ENCODE data around the gene PDPN. TPM values are rescaled to one million over a fixed set of nuclear protein-coding genes. Genes with fewer than 3 reads are reported as not detected.

PDPN gene
- polyA plus RNA-seq, 1 donor (not counting 4 experiments of a cell fraction or from before 2014, with no cell fraction given), result 29.9 TPM

- no peaks in the 10 kb centered on the region for H3K27me3 ChIP-seq (ENCODE audit: control insufficient read depth, extremely low read depth, insufficient read depth, low read length)
- no peak for DNase-seq (ENCODE audit: low read depth, low spot score)
- no peaks in the 10 kb centered on the region for H3K9me1 ChIP-seq (ENCODE audit: control insufficient read depth, extremely low read depth, insufficient read depth, low read length)
- peak overlapping the region; percentile 5 for H3K27ac ChIP-seq (ENCODE audit: control insufficient read depth, insufficient read depth, low read length)
- H3K4me2 ChIP-seq (ENCODE audit: control insufficient read depth, extremely low read depth, insufficient read depth, low read depth, low read length), result no peak overlapping the region
- no peak overlapping the region for H2AFZ ChIP-seq (ENCODE audit: control insufficient read depth, low read length)
- FAIRE-seq, result no peak
- H3K4me3 ChIP-seq (ENCODE audit: control insufficient read depth in 2 of 3, extremely low read depth in 1 of 3, insufficient read depth in 2 of 3, low read depth in 1 of 3, low read length in 3 of 3), result no peak overlapping the region
- peaks cover 9 to 15% of the 10 kb centered on the region in 2 experiments for H3K36me3 ChIP-seq (ENCODE audit: control insufficient read depth in 2 of 2, extremely low read depth in 1 of 2, insufficient read depth in 2 of 2, low read length in 2 of 2)
- TF ChIP-seq CTCF (optimal IDR thresholded peaks at IDR 0.05 in 1 of 3, IDR thresholded peaks at IDR 0.05 in 1 of 3, conservative IDR thresholded peaks at IDR 0.05 in 1 of 3; ENCODE audit: extremely low read depth in 1 of 3, insufficient read depth in 2 of 3, low read length in 3 of 3), result no peak
- TF ChIP-seq EZH2 (IDR thresholded peaks at IDR 0.05; ENCODE audit: low read length), result no peak
- H3K4me1 ChIP-seq (ENCODE audit: control insufficient read depth, extremely low read depth, insufficient read depth, low read length), result peaks cover 31% of the 10 kb centered on the region
- no peaks in the 10 kb centered on the region for H4K20me1 ChIP-seq (ENCODE audit: control insufficient read depth, extremely low read depth, insufficient read depth, low read length)
- no peaks in the 10 kb centered on the region for H3K79me2 ChIP-seq (ENCODE audit: control insufficient read depth, insufficient read depth, low read length)
- no peaks in the 10 kb centered on the region for H3K9me3 ChIP-seq (ENCODE audit: control insufficient read depth, low read depth, low read length)
- no peak overlapping the region for H3K9ac ChIP-seq (ENCODE audit: control insufficient read depth, extremely low read depth, insufficient read depth, low read length)
- dilution Hi-C loops (cut with MboI; ENCODE audit: extremely low pct_ligation_motif_present, low sequenced_read_pairs), result no loop called here
Observed at GRCh38 chr1:13618483-13618882, 34.9 kb downstream of the PDPN start.

- TF ChIP-seq EZH2 (IDR thresholded peaks at IDR 0.05; ENCODE audit: low read length) (no peak), CTCF (optimal IDR thresholded peaks at IDR 0.05 in 1 of 3, IDR thresholded peaks at IDR 0.05 in 1 of 3, conservative IDR thresholded peaks at IDR 0.05 in 1 of 3; ENCODE audit: extremely low read depth in 1 of 3, insufficient read depth in 2 of 3, low read length in 3 of 3) (no peak)
- Histone ChIP-seq H2AFZ (ENCODE audit: control insufficient read depth, low read length) (no peak overlapping the region), H3K4me2 (ENCODE audit: control insufficient read depth, extremely low read depth, insufficient read depth, low read depth, low read length) (peak overlapping the region; percentile 29), H3K4me1 (ENCODE audit: control insufficient read depth, extremely low read depth, insufficient read depth, low read length) (peaks cover 31% of the 10 kb centered on the region), H3K9ac (ENCODE audit: control insufficient read depth, extremely low read depth, insufficient read depth, low read length) (no peak overlapping the region), H3K27ac (ENCODE audit: control insufficient read depth, insufficient read depth, low read length) (no peak overlapping the region), H3K79me2 (ENCODE audit: control insufficient read depth, insufficient read depth, low read length) (no peaks in the 10 kb centered on the region), H4K20me1 (ENCODE audit: control insufficient read depth, extremely low read depth, insufficient read depth, low read length) (no peaks in the 10 kb centered on the region), H3K9me3 (ENCODE audit: control insufficient read depth, low read depth, low read length) (no peaks in the 10 kb centered on the region), H3K4me3 (ENCODE audit: control insufficient read depth in 2 of 3, extremely low read depth in 1 of 3, insufficient read depth in 2 of 3, low read depth in 1 of 3, low read length in 3 of 3) (no peak overlapping the region), H3K9me1 (ENCODE audit: control insufficient read depth, extremely low read depth, insufficient read depth, low read length) (no peaks in the 10 kb centered on the region), H3K27me3 (ENCODE audit: control insufficient read depth, extremely low read depth, insufficient read depth, low read length) (no peaks in the 10 kb centered on the region), H3K36me3 (ENCODE audit: control insufficient read depth in 2 of 2, extremely low read depth in 1 of 2, insufficient read depth in 2 of 2, low read length in 2 of 2) (peaks cover 5 to 12% of the 10 kb centered on the region in 2 experiments)
- DNase-seq (ENCODE audit: low read depth, low spot score) (no peak), FAIRE-seq (peak; percentile 80)
- dilution Hi-C loops (cut with MboI; ENCODE audit: extremely low pct_ligation_motif_present, low sequenced_read_pairs), result no loop called here
Observed at GRCh38 chr1:13619909-13620308, 36.3 kb downstream of the PDPN start.

Measured in keratinocyte (primary cell).